ENCODE data around the gene SLC6A18. TPM values are rescaled to one million over a fixed set of nuclear protein-coding genes. Genes with fewer than 3 reads are reported as not detected.

Gene SLC6A18
- polyA plus RNA-seq, 1 of the 3 experiments (the other 2 are of a cell fraction): not detected

DNA sequence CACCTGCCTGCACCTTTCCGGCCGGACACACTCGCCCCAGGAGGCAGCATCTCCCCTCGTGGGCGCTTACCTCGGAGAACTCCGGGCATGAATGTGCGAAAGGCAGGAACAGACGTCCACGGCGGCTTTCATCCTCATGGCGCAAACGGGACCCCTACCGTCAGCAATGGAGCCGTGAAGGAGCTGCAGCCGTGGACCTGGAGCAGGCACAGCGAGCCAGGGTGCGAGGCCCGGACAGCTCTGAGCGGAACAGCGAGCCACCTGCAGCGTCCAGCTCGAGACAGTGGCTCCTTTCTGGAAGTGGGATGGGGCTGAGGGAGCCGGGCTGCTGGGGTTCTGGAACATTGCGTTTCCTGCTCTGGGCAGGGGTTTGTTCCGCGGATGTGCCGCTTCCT lies 31.6 kb upstream of the SLC6A18 start (continued):
- TF ChIP-seq, protein P1, sequence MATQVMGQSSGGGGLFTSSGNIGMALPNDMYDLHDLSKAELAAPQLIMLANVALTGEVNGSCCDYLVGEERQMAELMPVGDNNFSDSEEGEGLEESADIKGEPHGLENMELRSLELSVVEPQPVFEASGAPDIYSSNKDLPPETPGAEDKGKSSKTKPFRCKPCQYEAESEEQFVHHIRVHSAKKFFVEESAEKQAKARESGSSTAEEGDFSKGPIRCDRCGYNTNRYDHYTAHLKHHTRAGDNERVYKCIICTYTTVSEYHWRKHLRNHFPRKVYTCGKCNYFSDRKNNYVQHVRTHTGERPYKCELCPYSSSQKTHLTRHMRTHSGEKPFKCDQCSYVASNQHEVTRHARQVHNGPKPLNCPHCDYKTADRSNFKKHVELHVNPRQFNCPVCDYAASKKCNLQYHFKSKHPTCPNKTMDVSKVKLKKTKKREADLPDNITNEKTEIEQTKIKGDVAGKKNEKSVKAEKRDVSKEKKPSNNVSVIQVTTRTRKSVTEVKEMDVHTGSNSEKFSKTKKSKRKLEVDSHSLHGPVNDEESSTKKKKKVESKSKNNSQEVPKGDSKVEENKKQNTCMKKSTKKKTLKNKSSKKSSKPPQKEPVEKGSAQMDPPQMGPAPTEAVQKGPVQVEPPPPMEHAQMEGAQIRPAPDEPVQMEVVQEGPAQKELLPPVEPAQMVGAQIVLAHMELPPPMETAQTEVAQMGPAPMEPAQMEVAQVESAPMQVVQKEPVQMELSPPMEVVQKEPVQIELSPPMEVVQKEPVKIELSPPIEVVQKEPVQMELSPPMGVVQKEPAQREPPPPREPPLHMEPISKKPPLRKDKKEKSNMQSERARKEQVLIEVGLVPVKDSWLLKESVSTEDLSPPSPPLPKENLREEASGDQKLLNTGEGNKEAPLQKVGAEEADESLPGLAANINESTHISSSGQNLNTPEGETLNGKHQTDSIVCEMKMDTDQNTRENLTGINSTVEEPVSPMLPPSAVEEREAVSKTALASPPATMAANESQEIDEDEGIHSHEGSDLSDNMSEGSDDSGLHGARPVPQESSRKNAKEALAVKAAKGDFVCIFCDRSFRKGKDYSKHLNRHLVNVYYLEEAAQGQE (IDR thresholded peaks at IDR 0.05; ENCODE audit: low read depth, low read length): no peak
- TF ChIP-seq, protein P2, sequence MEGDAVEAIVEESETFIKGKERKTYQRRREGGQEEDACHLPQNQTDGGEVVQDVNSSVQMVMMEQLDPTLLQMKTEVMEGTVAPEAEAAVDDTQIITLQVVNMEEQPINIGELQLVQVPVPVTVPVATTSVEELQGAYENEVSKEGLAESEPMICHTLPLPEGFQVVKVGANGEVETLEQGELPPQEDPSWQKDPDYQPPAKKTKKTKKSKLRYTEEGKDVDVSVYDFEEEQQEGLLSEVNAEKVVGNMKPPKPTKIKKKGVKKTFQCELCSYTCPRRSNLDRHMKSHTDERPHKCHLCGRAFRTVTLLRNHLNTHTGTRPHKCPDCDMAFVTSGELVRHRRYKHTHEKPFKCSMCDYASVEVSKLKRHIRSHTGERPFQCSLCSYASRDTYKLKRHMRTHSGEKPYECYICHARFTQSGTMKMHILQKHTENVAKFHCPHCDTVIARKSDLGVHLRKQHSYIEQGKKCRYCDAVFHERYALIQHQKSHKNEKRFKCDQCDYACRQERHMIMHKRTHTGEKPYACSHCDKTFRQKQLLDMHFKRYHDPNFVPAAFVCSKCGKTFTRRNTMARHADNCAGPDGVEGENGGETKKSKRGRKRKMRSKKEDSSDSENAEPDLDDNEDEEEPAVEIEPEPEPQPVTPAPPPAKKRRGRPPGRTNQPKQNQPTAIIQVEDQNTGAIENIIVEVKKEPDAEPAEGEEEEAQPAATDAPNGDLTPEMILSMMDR (IDR thresholded peaks at IDR 0.05): no peak

DNA sequence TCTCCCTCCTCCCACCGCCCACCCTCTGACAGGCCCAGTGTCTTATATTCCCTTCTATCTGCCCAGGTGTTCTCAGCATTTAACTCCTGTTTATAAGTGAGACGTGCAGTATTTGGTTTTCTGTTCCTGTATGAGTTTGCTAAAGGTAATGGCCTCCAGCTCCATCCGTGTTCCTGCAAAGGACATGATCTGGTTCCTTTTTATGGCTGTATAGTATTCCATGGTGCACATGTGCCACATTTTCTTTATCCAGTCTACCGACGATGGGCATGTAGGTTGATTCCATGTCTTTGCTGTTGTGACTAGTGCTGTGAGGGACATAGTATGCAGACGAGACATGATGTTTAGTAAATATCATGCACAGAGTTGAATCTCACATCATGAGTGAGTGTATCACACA lies 30.8 kb upstream of the SLC6A18 start:
- CTCF ChIA-PET: interaction anchor here (1.0 to 3.2 kb wide), 4 partner anchors 9 to 451 kb away, joined by 3 to 11 read pairs (median 4); no protein-coding TSS in a partner anchor
- 30% methylated on average over 6 of the region's 6 CpGs for WGBS (ENCODE audit: low lambda C conversion rate)
- H4K20me1 ChIP-seq (ENCODE audit: insufficient read depth): no peaks in the 10 kb centered on the region
- H3F3A ChIP-seq (replicated peaks; ENCODE audit: insufficient read depth): no peaks in the 10 kb centered on the region
- no peak overlapping the region for H3K4me3 ChIP-seq (ENCODE audit: low read depth in 2 of 2, low read length in 1 of 2)
- no peak overlapping the region for H2AFZ ChIP-seq (ENCODE audit: low read depth)
- no peaks in the 10 kb centered on the region for H3K79me2 ChIP-seq (ENCODE audit: insufficient read depth)
- H3K36me3 ChIP-seq (replicated peaks in 1 of 2; ENCODE audit: control insufficient read depth in 1 of 2, insufficient read depth in 2 of 2, low read length in 1 of 2): no peaks in the 10 kb centered on the region
- no peak overlapping the region for H3K9ac ChIP-seq
- H3K9me2 ChIP-seq: no peaks in the 10 kb centered on the region
- no peak for DNase-seq
- H3K4me1 ChIP-seq (ENCODE audit: control insufficient read depth in 1 of 2, insufficient read depth in 2 of 2, low read depth in 1 of 2, low read length in 1 of 2): no peaks in the 10 kb centered on the region
- no peak overlapping the region for H3K27ac ChIP-seq (ENCODE audit: low read depth in 2 of 2, low read length in 1 of 2)
- peaks cover 47% of the 10 kb centered on the region for H3K27me3 ChIP-seq (ENCODE audit: insufficient read depth)
- no peaks in the 10 kb centered on the region for H3K9me3 ChIP-seq
- POLR2A ChIA-PET: no interaction called here
- no peak for TF ChIP-seq JUND (IDR thresholded peaks at IDR 0.05)
- H3K4me2 ChIP-seq: no peak overlapping the region

DNA sequence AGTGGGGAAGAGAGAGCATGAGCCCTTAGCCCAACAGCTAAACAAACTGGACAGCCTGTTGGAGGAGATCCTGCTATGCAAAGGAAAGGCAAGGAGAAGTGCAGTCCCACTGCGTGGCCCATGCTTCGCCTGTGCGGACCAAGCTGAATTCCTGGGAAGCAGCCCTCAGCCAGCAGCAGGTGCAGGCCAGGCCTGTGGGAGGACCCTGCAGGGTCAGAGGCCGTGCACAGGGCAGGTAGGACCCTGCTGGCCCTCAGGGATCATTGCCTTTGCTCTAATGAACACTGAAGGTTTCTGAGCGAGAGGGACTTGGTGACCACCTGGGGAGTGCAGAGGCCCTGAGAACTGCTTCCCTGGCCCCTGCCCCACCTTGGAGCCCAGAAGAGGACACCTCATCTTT lies 29.7 kb upstream of the SLC6A18 start:
- ChIA-PET POLR2A (no interaction called here), CTCF (interaction anchor here (1.3 to 3.2 kb wide), 3 partner anchors 13 to 450 kb away, joined by 3 to 11 read pairs (median 5); no protein-coding TSS in a partner anchor)
- Histone ChIP-seq H3K9ac (no peak overlapping the region), H4K20me1 (ENCODE audit: insufficient read depth) (no peaks in the 10 kb centered on the region), H3K36me3 (replicated peaks in 1 of 2; ENCODE audit: control insufficient read depth in 1 of 2, insufficient read depth in 2 of 2, low read length in 1 of 2) (no peaks in the 10 kb centered on the region), H3K4me2 (no peak overlapping the region), H3K27ac (ENCODE audit: low read depth in 2 of 2, low read length in 1 of 2) (no peak overlapping the region), H3K9me2 (no peaks in the 10 kb centered on the region), H3K4me3 (ENCODE audit: low read depth in 2 of 2, low read length in 1 of 2) (no peak overlapping the region), H3K79me2 (ENCODE audit: insufficient read depth) (no peaks in the 10 kb centered on the region), H3F3A (replicated peaks; ENCODE audit: insufficient read depth) (no peaks in the 10 kb centered on the region), H3K9me3 (no peaks in the 10 kb centered on the region), H3K4me1 (ENCODE audit: control insufficient read depth in 1 of 2, insufficient read depth in 2 of 2, low read depth in 1 of 2, low read length in 1 of 2) (no peaks in the 10 kb centered on the region), H3K27me3 (ENCODE audit: insufficient read depth) (peaks cover 53% of the 10 kb centered on the region), H2AFZ (ENCODE audit: low read depth) (no peak overlapping the region)
- DNase-seq: no peak
- 20% methylated on average over 1 of the region's 5 CpGs for WGBS (ENCODE audit: low lambda C conversion rate)
- TF ChIP-seq, protein P1 (IDR thresholded peaks at IDR 0.05; ENCODE audit: low read depth, low read length): no peak
- no peak for TF ChIP-seq TAF1 (IDR thresholded peaks at IDR 0.05; ENCODE audit: borderline replicate concordance, low read depth, low read length)
- no peak for TF ChIP-seq TEAD4 (IDR thresholded peaks at IDR 0.05; ENCODE audit: borderline replicate concordance, insufficient read depth)
- TF ChIP-seq FOXJ3 (CRISPR knock-in tag; IDR thresholded peaks at IDR 0.05): no peak
- no peak for TF ChIP-seq TCF12 (IDR thresholded peaks at IDR 0.05)
- TF ChIP-seq, protein P2 (IDR thresholded peaks at IDR 0.05): no peak
- TF ChIP-seq EZH2phosphoT487 (IDR thresholded peaks at IDR 0.05; ENCODE audit: borderline replicate concordance, low read depth): no peak
- TF ChIP-seq, protein P3, sequence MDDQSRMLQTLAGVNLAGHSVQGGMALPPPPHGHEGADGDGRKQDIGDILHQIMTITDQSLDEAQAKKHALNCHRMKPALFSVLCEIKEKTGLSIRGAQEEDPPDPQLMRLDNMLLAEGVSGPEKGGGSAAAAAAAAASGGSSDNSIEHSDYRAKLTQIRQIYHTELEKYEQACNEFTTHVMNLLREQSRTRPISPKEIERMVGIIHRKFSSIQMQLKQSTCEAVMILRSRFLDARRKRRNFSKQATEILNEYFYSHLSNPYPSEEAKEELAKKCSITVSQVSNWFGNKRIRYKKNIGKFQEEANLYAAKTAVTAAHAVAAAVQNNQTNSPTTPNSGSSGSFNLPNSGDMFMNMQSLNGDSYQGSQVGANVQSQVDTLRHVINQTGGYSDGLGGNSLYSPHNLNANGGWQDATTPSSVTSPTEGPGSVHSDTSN (IDR thresholded peaks at IDR 0.05): no peak
- no peak for TF ChIP-seq CHD2 (IDR thresholded peaks at IDR 0.05; ENCODE audit: low read length, partially characterized antibody)
- no peak for TF ChIP-seq MEF2A (IDR thresholded peaks at IDR 0.05; ENCODE audit: borderline replicate concordance, low read depth)

All from SK-N-SH (cell line).